GM18520 (cell line): ENCODE data around the gene NKIRAS2.

Experiments
- ATAC-seq: cut with Tn5 transposase; IDR thresholded peaks from one replicate; pipeline ENCODE4 v1.9.1; 2021; ENCODE audit not compliant: unreplicated experiment

The NKIRAS2 gene

GRCh38 chr17:42053731-42054500 lies 34.0 kb downstream of the NKIRAS2 start:
- no peak for ATAC-seq

- no peak for ATAC-seq
These were observed 35.1 kb downstream of the NKIRAS2 start for GRCh38 chr17:42055027-42055426.

GRCh38 chr17:42055496-42055895 lies 35.6 kb downstream of the NKIRAS2 start:
- no peak for ATAC-seq

GRCh38 chr17:42056635-42057034 lies 36.7 kb downstream of the NKIRAS2 start:
- no peak for ATAC-seq

GRCh38 chr17:42058063-42058462 lies 38.2 kb downstream of the NKIRAS2 start:
- no peak for ATAC-seq

- ATAC-seq = no peak
These were observed 39.9 kb downstream of the NKIRAS2 start for GRCh38 chr17:42059815-42060214.

- ATAC-seq = no peak
These were observed 40.3 kb downstream of the NKIRAS2 start for GRCh38 chr17:42060231-42060630.

GRCh38 chr17:42061646-42062487 lies 42.0 kb downstream of the NKIRAS2 start:
- ATAC-seq = no peak

GRCh38 chr17:42062681-42063080 lies 42.8 kb downstream of the NKIRAS2 start:
- ATAC-seq = no peak

- ATAC-seq = no peak
These were observed 45.3 kb downstream of the NKIRAS2 start for GRCh38 chr17:42065201-42065600.

- ATAC-seq = no peak
These were observed 47.6 kb downstream of the NKIRAS2 start for GRCh38 chr17:42067371-42068091.

- no peak for ATAC-seq
These were observed 49.1 kb downstream of the NKIRAS2 start for GRCh38 chr17:42068979-42069378.

- ATAC-seq = no peak
These were observed 51.9 kb downstream of the NKIRAS2 start for GRCh38 chr17:42071810-42072209.

- ATAC-seq = no peak
These were observed 52.7 kb downstream of the NKIRAS2 start for GRCh38 chr17:42072323-42073187.
